ENCODE measurements around the gene BACH1.

Gene BACH1

DNA sequence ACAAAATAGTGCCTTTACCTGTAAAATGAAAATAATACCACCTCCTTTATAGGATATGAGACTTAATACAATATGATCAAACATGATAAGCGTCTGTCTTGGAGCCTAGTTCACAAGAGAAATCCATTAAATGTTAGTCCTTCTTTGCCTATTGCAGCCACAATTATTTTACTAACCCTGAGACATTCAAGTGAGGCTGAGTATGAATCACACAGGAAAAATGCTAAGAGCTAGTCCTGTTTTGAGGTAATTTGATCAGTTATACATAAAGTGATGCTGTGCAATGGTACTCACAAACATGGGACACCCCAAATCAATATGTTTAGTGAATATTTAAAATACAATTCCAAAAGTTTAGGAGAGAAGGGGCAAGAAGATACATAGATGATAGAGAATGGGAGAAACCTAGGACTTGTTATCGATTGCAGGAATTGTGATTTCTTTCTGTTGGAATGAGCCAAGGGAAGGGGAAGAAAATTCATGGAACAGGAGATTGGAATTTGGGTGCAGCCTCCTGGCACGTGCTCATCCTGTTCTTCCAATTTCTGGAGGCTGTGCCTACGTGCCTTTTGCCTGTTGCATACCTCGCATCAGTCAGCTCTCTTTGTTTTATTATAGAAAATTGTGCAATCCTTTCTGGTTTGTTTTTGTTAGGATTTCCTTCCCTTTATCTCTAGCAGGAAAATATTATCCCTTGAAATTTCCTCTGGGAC is 39.9 kb upstream of the BACH1 start:
- peak; percentile 77 for DNase-seq (ENCODE audit: extremely low read depth, low read depth)
- 0 out of 2 replicates have a peak overlapping the region, but pooled peaks have one; percentile 2 for H3K4me3 ChIP-seq (replicated peaks; ENCODE audit: low read depth, low read length)
- TF ChIP-seq, protein P1, sequence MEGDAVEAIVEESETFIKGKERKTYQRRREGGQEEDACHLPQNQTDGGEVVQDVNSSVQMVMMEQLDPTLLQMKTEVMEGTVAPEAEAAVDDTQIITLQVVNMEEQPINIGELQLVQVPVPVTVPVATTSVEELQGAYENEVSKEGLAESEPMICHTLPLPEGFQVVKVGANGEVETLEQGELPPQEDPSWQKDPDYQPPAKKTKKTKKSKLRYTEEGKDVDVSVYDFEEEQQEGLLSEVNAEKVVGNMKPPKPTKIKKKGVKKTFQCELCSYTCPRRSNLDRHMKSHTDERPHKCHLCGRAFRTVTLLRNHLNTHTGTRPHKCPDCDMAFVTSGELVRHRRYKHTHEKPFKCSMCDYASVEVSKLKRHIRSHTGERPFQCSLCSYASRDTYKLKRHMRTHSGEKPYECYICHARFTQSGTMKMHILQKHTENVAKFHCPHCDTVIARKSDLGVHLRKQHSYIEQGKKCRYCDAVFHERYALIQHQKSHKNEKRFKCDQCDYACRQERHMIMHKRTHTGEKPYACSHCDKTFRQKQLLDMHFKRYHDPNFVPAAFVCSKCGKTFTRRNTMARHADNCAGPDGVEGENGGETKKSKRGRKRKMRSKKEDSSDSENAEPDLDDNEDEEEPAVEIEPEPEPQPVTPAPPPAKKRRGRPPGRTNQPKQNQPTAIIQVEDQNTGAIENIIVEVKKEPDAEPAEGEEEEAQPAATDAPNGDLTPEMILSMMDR (IDR thresholded peaks at IDR 0.05; ENCODE audit: low read depth, low read length, missing control alignments), result no peak

DNA sequence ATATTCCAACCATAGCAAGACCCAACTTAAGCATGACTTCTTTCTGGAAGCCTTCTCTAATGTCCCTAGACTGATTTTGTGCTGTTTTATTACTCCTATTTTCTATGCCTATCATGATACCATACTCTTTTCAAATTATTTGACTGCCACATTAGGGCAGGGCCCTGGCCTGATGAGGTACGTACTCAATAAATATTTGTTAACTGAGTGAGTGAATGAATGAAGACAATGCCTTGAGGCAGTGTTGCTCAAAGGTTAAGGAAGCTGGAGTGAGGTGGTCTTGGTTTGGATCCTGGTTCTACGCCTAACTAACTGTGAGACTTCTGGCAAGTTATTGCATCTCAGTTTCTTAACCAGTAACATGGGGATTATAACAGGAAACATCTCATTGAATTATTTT is 38.3 kb upstream of the BACH1 start:
- no peak for DNase-seq (ENCODE audit: extremely low read depth, low read depth)
- H3K4me3 ChIP-seq (replicated peaks; ENCODE audit: low read depth, low read length), result no peak overlapping the region
- TF ChIP-seq, protein P1 (IDR thresholded peaks at IDR 0.05; ENCODE audit: low read depth, low read length, missing control alignments), result no peak

DNA sequence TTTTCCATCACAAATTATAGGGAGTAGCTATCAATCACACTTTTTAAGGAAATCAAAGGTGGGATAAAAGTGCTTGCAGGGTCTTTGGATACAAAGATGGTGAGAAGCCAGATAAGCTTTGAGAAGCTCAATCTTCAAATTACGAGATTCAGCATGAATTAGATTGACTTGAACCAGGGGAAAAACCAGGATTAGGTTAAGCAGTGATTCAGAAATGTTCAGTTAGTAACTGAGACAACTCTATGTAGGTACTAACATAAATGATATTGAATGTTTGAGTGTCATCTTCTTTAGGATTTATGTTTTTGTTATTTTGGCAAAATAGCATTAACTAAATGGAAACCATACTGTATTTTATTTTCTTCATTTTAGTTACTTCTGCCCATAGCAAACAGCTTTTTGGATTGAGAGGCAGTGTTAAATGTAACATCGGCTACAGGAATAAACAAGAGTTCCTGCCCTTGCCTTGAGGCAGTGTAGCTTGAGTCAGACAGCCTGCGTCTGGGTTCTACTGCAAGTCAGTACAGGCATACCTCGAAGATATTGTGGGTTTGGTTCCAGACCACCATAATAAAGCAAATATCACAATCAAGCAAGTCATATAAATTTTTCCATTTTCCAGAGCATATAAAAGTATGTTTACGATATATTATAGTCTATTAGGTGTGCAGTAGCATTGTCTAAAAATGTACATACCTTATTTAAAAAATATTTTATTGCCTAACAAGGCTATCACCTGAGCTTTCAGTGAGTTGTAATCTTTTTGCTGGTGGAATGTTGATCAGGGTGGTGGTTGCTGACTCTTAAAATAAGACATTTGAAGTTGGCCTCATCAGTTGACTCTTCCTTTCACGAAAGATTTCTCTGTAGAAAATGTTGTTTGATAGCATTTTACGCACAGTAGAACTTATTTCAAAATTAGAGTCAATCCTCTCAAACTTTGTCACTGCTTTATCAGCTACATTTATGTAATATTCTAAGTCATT is 36.9 kb upstream of the BACH1 start:
- no peak for DNase-seq (ENCODE audit: extremely low read depth, low read depth)
- TF ChIP-seq, protein P1 (IDR thresholded peaks at IDR 0.05; ENCODE audit: low read depth, low read length, missing control alignments), result no peak

DNA sequence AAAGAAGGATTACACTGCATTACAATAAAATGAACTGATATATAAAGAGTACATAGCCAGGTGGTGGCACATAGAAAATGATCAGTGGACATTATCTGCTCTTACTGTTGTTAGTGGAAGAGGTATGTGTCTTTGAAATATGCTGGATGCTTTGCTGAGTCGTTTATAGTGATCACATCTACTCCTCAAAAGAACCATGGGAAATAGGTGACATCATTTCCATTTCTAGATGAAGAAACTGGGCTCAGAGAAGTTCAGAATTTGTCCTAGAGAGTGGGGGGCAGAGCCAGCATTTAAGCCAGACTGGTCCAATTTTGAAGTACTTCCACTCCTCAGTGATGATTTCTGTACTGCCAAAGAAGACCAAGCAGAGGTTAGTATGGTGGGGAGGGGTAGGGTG is 34.0 kb upstream of the BACH1 start:
- H3K4me3 ChIP-seq (replicated peaks; ENCODE audit: low read depth, low read length), result no peak overlapping the region
- TF ChIP-seq, protein P1 (IDR thresholded peaks at IDR 0.05; ENCODE audit: low read depth, low read length, missing control alignments), result no peak
- DNase-seq (ENCODE audit: extremely low read depth, low read depth), result no peak

More for the DNA sequence above, 36.9 kb upstream of the BACH1 start:
- no peak overlapping the region for H3K4me3 ChIP-seq (replicated peaks; ENCODE audit: low read depth, low read length)

DNA sequence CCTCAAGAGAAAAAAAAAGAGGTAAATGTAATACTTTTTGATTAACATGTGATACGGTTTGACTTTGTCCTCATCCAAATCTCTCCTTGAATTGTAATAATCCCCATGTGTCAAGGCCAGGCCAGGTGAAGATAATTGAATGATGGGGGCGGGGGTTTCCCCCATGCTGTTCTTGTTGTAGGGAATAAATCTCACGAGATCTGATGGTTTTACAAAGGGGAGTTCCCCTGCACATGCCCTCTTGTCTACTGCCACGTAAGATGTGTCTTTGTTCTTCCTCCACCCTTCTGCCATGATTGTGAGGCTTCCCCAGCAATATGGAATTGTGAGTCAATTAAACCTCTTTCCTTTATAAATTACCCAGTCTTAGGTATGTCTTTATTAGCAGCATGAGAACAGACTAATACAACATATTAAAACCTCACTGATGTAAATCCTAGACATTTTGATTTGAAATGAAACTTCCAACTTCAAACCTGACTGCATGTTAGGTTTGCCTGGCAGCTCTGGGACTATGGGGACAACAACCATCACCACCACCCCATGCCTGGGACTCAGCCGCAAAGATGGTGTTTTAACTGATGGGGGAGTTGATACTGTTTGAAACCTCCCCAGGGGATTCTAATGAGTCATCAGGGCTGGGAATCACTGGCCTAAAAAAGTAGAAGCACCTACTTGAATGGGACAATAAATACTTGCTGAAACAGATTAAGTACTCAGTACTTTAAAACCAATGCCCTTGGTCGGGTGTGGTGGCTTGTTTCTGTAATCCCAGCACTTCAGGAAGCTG is 32.8 kb upstream of the BACH1 start:
- TF ChIP-seq, protein P1 (IDR thresholded peaks at IDR 0.05; ENCODE audit: low read depth, low read length, missing control alignments), result no peak
- no peak overlapping the region for H3K4me3 ChIP-seq (replicated peaks; ENCODE audit: low read depth, low read length)
- no peak for DNase-seq (ENCODE audit: extremely low read depth, low read depth)

DNA sequence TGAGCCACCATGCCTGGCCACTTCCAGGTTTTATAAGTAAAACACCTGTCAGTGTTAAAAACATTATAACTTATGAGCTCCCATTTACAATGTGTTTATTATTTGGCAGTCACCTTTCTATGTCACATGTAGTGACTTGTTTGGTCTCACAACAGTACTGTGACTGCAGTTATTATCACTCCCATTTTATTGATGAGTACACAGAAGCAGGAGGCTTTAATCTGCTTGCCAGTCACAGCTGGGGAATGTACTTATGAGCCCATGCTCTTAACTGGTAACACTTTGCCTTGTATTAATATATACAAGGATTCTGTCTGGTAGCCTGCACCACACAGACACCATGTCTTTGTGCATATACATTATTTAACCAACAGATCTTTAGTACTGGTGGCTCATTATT is 31.1 kb upstream of the BACH1 start:
- TF ChIP-seq, protein P1 (IDR thresholded peaks at IDR 0.05; ENCODE audit: low read depth, low read length, missing control alignments), result no peak
- DNase-seq (ENCODE audit: extremely low read depth, low read depth), result no peak
- H3K4me3 ChIP-seq (replicated peaks; ENCODE audit: low read depth, low read length), result no peak overlapping the region
